ENCODE results near the gene MYB.

DNA sequence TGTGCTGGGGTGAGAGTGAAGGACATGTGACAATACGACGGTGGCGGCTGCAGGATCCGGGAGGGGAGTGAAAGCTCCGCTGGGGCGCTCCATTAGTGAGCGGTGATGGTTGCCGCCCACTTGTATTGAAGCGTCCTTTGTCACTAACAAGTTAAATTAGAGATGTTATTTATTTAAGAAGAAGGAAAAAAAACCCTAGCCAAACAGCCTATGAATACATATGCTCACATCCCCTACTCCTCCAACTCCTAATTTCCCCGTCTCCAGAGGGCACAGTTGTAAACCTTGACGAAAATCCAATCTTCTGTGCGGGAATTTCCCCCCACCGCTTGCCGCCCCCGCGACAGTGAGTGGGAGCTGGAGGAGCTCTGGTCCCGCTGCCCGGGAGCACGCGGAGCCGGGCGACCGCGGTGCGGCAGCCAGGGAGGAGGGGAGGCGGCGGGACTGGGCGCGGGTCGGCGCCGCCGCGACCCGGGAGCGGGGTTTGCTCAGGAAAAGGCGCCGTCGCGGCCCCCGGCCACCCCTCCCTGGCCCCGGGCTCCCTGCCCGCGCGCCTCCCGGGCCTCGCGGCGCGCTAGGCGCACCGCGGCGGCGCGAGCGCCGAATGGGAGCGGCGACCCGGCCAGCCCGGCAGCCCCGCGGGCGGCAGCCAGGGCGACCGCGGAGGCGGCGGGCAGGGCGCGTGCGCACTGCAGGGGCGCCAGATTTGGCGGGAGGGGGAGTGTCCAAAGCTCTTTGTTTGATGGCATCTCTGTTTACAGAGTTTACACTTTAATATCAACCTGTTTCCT, at the start of gene MYB:
- TF ChIP-seq, protein P1, sequence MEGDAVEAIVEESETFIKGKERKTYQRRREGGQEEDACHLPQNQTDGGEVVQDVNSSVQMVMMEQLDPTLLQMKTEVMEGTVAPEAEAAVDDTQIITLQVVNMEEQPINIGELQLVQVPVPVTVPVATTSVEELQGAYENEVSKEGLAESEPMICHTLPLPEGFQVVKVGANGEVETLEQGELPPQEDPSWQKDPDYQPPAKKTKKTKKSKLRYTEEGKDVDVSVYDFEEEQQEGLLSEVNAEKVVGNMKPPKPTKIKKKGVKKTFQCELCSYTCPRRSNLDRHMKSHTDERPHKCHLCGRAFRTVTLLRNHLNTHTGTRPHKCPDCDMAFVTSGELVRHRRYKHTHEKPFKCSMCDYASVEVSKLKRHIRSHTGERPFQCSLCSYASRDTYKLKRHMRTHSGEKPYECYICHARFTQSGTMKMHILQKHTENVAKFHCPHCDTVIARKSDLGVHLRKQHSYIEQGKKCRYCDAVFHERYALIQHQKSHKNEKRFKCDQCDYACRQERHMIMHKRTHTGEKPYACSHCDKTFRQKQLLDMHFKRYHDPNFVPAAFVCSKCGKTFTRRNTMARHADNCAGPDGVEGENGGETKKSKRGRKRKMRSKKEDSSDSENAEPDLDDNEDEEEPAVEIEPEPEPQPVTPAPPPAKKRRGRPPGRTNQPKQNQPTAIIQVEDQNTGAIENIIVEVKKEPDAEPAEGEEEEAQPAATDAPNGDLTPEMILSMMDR (IDR thresholded peaks at IDR 0.05; ENCODE audit: poor library complexity), result no peak
- TF ChIP-seq EZH2phosphoT487 (IDR thresholded peaks at IDR 0.05; ENCODE audit: low read depth, severe bottlenecking, unreplicated experiment) (no peak), EZH2 (IDR thresholded peaks at IDR 0.05; ENCODE audit: borderline replicate concordance) (no peak)

Measured in hepatocyte (in vitro differentiated cells).